Choroid plexus epithelial cell (primary cell): ENCODE measurements around the gene GALNT10.

Source experiments
- DNase-seq: peaks from one replicate; pipeline ENCODE4 v3.0.0-alpha.2; 2010; ENCODE audit warnings: low read depth
- H3K4me3 ChIP-seq: 2 replicates; pipeline ENCODE4 v1.5.1; 2011; ENCODE audit warnings: low read depth, mild to moderate bottlenecking, control low read depth, low read length, moderate library complexity
- TF ChIP-seq, protein P1 (sequence below): conservative IDR thresholded peaks from 2 replicates; pipeline ENCODE4 v1.5.1; 2011; ENCODE audit warnings: low read depth, mild to moderate bottlenecking, control low read depth, inconsistent platforms, low read length, moderate library complexity

The GALNT10 gene

GRCh38 chr5:154273028-154273617 is 82.6 kb downstream of the GALNT10 start:
- TF ChIP-seq, protein P1, sequence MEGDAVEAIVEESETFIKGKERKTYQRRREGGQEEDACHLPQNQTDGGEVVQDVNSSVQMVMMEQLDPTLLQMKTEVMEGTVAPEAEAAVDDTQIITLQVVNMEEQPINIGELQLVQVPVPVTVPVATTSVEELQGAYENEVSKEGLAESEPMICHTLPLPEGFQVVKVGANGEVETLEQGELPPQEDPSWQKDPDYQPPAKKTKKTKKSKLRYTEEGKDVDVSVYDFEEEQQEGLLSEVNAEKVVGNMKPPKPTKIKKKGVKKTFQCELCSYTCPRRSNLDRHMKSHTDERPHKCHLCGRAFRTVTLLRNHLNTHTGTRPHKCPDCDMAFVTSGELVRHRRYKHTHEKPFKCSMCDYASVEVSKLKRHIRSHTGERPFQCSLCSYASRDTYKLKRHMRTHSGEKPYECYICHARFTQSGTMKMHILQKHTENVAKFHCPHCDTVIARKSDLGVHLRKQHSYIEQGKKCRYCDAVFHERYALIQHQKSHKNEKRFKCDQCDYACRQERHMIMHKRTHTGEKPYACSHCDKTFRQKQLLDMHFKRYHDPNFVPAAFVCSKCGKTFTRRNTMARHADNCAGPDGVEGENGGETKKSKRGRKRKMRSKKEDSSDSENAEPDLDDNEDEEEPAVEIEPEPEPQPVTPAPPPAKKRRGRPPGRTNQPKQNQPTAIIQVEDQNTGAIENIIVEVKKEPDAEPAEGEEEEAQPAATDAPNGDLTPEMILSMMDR = no peak
- DNase-seq = peak; percentile 91

GRCh38 chr5:154273963-154274827 is 83.7 kb downstream of the GALNT10 start:
- no peak overlapping the region for H3K4me3 ChIP-seq
- no peak for DNase-seq
- TF ChIP-seq, protein P1 = no peak

More at GRCh38 chr5:154273028-154273617, 82.6 kb downstream of the GALNT10 start:
- no peak overlapping the region for H3K4me3 ChIP-seq

GRCh38 chr5:154274828-154275185 is 84.3 kb downstream of the GALNT10 start:
- H3K4me3 ChIP-seq = no peak overlapping the region
- DNase-seq = no peak

DNA sequence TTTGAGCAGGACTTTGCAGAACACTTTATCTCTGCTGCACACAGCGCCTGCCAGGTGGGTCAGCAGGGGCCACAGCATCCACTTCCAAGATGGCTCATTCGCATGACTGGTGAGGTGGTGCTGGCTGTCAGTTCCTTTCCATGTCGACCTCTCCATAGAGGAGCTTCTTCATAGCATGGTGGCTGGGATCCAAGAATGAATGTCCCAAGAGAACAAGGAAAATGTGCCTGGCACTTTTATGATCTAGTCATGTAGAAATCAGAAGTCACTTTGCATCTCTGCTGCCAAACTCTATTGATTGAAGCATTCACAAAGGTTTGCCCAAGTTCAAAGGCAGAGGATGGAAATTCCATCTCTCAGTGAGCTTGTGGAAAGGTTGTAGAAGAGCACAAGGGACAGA is 85.0 kb downstream of the GALNT10 start:
- no peak for DNase-seq
- H3K4me3 ChIP-seq = no peak overlapping the region
- TF ChIP-seq, protein P1 = no peak

More at GRCh38 chr5:154274828-154275185, 84.3 kb downstream of the GALNT10 start:
- TF ChIP-seq, protein P1 = no peak

DNA sequence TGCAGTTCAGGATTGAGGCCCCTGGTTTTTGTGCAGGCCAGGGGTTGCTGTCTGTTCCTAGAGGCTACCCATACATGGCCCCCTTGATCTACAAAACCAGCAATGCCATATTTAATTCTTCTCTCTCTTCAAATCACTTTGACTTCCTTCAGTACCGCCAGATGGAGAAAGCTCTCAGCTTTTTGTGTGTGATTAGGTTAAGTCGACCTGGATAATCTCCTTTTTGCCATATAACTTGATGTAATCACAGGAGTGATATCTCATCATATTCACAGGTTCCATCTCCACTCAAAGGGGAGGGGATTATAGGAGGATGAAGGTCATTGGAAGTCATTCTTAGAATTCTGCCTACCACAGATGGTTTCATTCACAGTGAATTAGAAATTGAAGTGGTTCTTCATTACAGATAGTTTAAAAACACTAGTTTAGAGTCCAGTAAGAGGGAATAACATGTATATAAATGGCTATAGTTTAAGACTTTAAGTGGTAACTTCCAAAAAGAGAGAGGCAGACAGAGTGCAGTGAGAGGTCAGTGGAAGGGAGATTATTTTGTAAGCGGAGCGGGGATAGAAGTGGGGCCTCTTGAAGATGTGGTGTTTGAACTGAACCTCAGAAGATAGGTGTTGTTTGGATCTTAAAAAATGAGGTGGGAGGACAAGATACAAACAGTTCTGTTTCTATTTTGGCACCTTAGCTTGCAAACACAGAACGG is 85.9 kb downstream of the GALNT10 start:
- TF ChIP-seq, protein P1 = no peak

DNA sequence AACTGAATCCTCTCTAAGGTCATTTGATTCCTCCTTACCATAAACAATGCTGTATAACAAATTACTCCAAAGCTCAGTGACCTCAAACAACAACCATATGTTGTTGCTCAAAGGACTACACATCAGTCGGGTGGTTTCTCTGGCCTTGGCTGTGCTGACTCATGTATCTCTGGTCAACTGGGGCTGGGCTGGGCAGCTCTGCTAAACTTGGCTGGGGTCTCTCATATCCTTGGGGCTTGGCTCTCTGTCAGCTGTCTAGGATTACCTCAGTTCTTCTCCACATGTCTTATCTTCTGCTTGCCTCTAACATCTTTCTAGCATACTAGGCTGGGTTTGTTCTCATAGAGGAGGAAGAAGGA is 86.4 kb downstream of the GALNT10 start:
- TF ChIP-seq, protein P1 = no peak
- H3K4me3 ChIP-seq = no peak overlapping the region
- peak; percentile 97 for DNase-seq

More for the DNA sequence above, 85.9 kb downstream of the GALNT10 start:
- DNase-seq = no peak
- H3K4me3 ChIP-seq = no peak overlapping the region
